B cell (primary cell): Measurements from ENCODE around the gene MAPK14. TPM values are rescaled to one million over a fixed set of nuclear protein-coding genes. Genes with fewer than 3 reads are reported as not detected.

ENCODE experiments used
- ATAC-seq: fragments of 200-7000 bp; cut with Tn5 transposase; one replicate; pipeline ENCODE4 v1.10.0; 2021; ENCODE audit warnings: low read depth, mild to moderate bottlenecking, moderate number of reproducible peaks, moderate library complexity
- CTCF ChIA-PET: fragments of 350-600 bp; sonication (Branson Sonifier 250); formaldehyde crosslinking; loops from one replicate; lab custom pipeline; 2021; ENCODE audit warnings: antibody characterized with exemption, inconsistent platforms; lab: Charles Lee
- POLR2A ChIA-PET: fragments of 350-600 bp; sonication (Branson Sonifier 250); formaldehyde crosslinking; loops from one replicate; lab custom pipeline; 2021; ENCODE audit warnings: antibody characterized with exemption; lab: Charles Lee
- DNase-seq: peaks from one replicate; pipeline ENCODE4 v3.0.0; 2013
- H2AFZ ChIP-seq: 2 replicates; pipeline ENCODE4 v1.6.1; 2012; ENCODE audit warnings: mild to moderate bottlenecking, low read depth, low read length; ENCODE audit not compliant: insufficient read depth, poor library complexity, severe bottlenecking
- H3K27ac ChIP-seq, 2 donors: 1 replicate in 1 of 2; 2 replicates in 1 of 2; pipeline ENCODE4 v1.5.1; 2012 to 2013; ENCODE audit warnings: low read length in 2 of 2, mild to moderate bottlenecking in 2 of 2, moderate library complexity in 1 of 2
- H3K27me3 ChIP-seq, 4 experiments: fragments of 200-600 bp in 1 of 4; sonication (generic) in 1 of 4; replicated peaks in 1 of 4; 1 replicate in 2 of 4; 2 replicates in 2 of 4; pipeline versions ENCODE4 v1.6.1 to v1.7.0; 2013 to 2016; ENCODE audit warnings: low read length in 3 of 4, mild to moderate bottlenecking in 2 of 4, mixed read lengths in 1 of 4, moderate library complexity in 1 of 4; ENCODE audit not compliant: insufficient read depth in 4 of 4, control insufficient read depth in 3 of 4; ENCODE audit errors: control extremely low read depth in 1 of 4
- H3K36me3 ChIP-seq, 2 experiments: replicated peaks in 1 of 2; 1 replicate in 1 of 2; 2 replicates in 1 of 2; pipeline versions ENCODE4 v1.6.1 to v1.7.1; 2013; ENCODE audit warnings: low read length in 1 of 2; ENCODE audit not compliant: insufficient read depth in 2 of 2, control insufficient read depth in 1 of 2; ENCODE audit errors: control extremely low read depth in 1 of 2, extremely low read depth in 1 of 2
- H3K4me1 ChIP-seq, 2 donors: fragments of 200-600 bp in 1 of 2; sonication (generic) in 1 of 2; 1 replicate in 1 of 2; 2 replicates in 1 of 2; pipeline versions ENCODE4 v1.5.1 to v1.6.1; 2013 to 2017; ENCODE audit warnings: low read length in 2 of 2; ENCODE audit not compliant: control insufficient read depth in 2 of 2, insufficient read depth in 2 of 2
- H3K4me2 ChIP-seq: replicated peaks from 2 replicates; pipeline ENCODE3; 2012; ENCODE audit warnings: mild to moderate bottlenecking, low read depth, low read length; ENCODE audit not compliant: poor library complexity, severe bottlenecking
- H3K4me3 ChIP-seq, 5 experiments: fragments of 200-600 bp in 1 of 5; sonication (generic) in 1 of 5; 1 replicate in 3 of 5; 2 replicates in 2 of 5; pipeline versions ENCODE4 v1.5.1 to v1.7.0; 2011 to 2016; ENCODE audit warnings: low read length in 4 of 5, mild to moderate bottlenecking in 4 of 5, low read depth in 2 of 5, control low read depth in 1 of 5, moderate library complexity in 1 of 5; ENCODE audit not compliant: insufficient read depth in 1 of 5; ENCODE audit errors: control extremely low read depth in 1 of 5, extremely low read depth in 1 of 5
- H3K79me2 ChIP-seq: fragments of 200-600 bp; sonication (generic); one replicate; pipeline ENCODE4 v1.6.0; 2016; ENCODE audit warnings: low read length; ENCODE audit not compliant: control insufficient read depth, insufficient read depth
- H3K9ac ChIP-seq: fragments of 200-600 bp; sonication (generic); 2 replicates; pipeline ENCODE4 v1.6.1; 2017; ENCODE audit warnings: mild to moderate bottlenecking, low read length, moderate library complexity
- H3K9me3 ChIP-seq, 3 donors: one replicate each; pipeline versions ENCODE4 v1.6.1 to v1.7.1; 2013; ENCODE audit warnings: low read length in 2 of 3; ENCODE audit not compliant: control insufficient read depth in 2 of 3, insufficient read depth in 1 of 3; ENCODE audit errors: control extremely low read depth in 1 of 3
- H4K20me1 ChIP-seq: 2 replicates; pipeline ENCODE4 v1.6.0; 2012; ENCODE audit warnings: mild to moderate bottlenecking, low read length; ENCODE audit not compliant: insufficient read depth, control insufficient read depth, poor library complexity, severe bottlenecking
- H3K27ac Mint-ChIP-seq: one replicate; pipeline ENCODE4 v1.8.0; 2021; ENCODE audit warnings: mixed read lengths
- H3K27me3 Mint-ChIP-seq: one replicate; pipeline ENCODE4 v1.8.0; 2021; ENCODE audit warnings: mixed read lengths
- H3K4me1 Mint-ChIP-seq: one replicate; pipeline ENCODE4 v1.8.0; 2021; ENCODE audit warnings: mixed read lengths
- H3K4me3 Mint-ChIP-seq: one replicate; pipeline ENCODE4 v1.8.0; 2021; ENCODE audit warnings: mixed read lengths
- H3K9me3 Mint-ChIP-seq: one replicate; pipeline ENCODE4 v1.8.0; 2022; ENCODE audit warnings: mixed read lengths; ENCODE audit not compliant: insufficient read depth
- EZH2 ChIP-seq: IDR thresholded peaks from 2 replicates; pipeline ENCODE4 v1.6.1; 2012; ENCODE audit warnings: borderline replicate concordance, low read depth, mild to moderate bottlenecking, moderate library complexity, low read length; ENCODE audit not compliant: insufficient read depth, poor library complexity, severe bottlenecking
- WGBS: methylation state at CpG from one replicate; pipeline ENCODE4 v1.1.5; 2013; ENCODE audit warnings: missing lambda C conversion rate; ENCODE audit not compliant: insufficient coverage; 5-methylcytosine and 5-hydroxymethylcytosine counted together
- intact Hi-C: fragments of 100-400 bp; cut with micrococcal nuclease; formaldehyde crosslinking; loops from one replicate; pipeline ENCODE4 v1.10.0; 2022
- polyA plus RNA-seq: library from polyadenylated mRNA; depleted of rRNA; stranded (reverse); fragments of >200 nt; gene quantifications from 2 replicates; pipeline ENCODE4 v1.2.3, GENCODE V29; 2012
- total RNA-seq, 2 donors: library from RNA; stranded (reverse); fragments of 120-200 nt in 1 of 2; gene quantifications; 1 replicate in 1 of 2; 2 replicates in 1 of 2; pipeline versions ENCODE4 v1.2.3 to v1.2.4, GENCODE V29; 2013 to 2022
- TF ChIP-seq, protein P1 (sequence below): fragments of 200-600 bp; IDR thresholded peaks from one replicate; pipeline ENCODE4 v1.8.0; 2022; ENCODE audit warnings: antibody characterized with exemption, mild to moderate bottlenecking

The MAPK14 gene
- total and polyA plus RNA-seq, 2 donors (not counting 1 experiment from before 2014, with no cell fraction given): 19.5 to 50.4 TPM

GRCh38 chr6:36113049-36113448 lies 85.4 kb downstream of the MAPK14 start:
- H3K27ac ChIP-seq: peak overlapping the region; percentile 75 to 83
- intact Hi-C loops: no loop called here
- DNase-seq (no peak), ATAC-seq (no peak)
- peak overlapping the region; percentile 32 for H3K27ac Mint-ChIP-seq
- no peaks in the 10 kb centered on the region for H3K9me3 ChIP-seq
- H3K9ac ChIP-seq: peak overlapping the region; percentile 3
- peak overlapping the region; percentile 77 for H3K4me2 ChIP-seq
- ChIA-PET CTCF (interaction anchor here (0.6 to 2.6 kb wide), 5 partner anchors 8 to 742 kb away, joined by 3 to 20 read pairs (median 4); partner anchors contain the start of gene MAPK14), POLR2A (interaction anchor here (0.6 kb wide), 1 partner anchor 84 kb away, joined by 6 read pairs; no protein-coding TSS in a partner anchor)
- peaks cover 89% of the 10 kb centered on the region for H3K4me1 Mint-ChIP-seq
- no peaks in the 10 kb centered on the region for H3K27me3 Mint-ChIP-seq
- peaks cover 24% of the 10 kb centered on the region for H3K79me2 ChIP-seq
- peaks cover 0 to 5% of the 10 kb centered on the region in 2 experiments for H3K36me3 ChIP-seq
- H3K4me3 Mint-ChIP-seq: peak overlapping the region; percentile 57
- no peak for TF ChIP-seq EZH2
- TF ChIP-seq, protein P1, sequence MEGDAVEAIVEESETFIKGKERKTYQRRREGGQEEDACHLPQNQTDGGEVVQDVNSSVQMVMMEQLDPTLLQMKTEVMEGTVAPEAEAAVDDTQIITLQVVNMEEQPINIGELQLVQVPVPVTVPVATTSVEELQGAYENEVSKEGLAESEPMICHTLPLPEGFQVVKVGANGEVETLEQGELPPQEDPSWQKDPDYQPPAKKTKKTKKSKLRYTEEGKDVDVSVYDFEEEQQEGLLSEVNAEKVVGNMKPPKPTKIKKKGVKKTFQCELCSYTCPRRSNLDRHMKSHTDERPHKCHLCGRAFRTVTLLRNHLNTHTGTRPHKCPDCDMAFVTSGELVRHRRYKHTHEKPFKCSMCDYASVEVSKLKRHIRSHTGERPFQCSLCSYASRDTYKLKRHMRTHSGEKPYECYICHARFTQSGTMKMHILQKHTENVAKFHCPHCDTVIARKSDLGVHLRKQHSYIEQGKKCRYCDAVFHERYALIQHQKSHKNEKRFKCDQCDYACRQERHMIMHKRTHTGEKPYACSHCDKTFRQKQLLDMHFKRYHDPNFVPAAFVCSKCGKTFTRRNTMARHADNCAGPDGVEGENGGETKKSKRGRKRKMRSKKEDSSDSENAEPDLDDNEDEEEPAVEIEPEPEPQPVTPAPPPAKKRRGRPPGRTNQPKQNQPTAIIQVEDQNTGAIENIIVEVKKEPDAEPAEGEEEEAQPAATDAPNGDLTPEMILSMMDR: no peak
- H3K9me3 Mint-ChIP-seq: no peaks in the 10 kb centered on the region
- H4K20me1 ChIP-seq: no peaks in the 10 kb centered on the region
- H3K4me1 ChIP-seq: peaks cover 92 to 93% of the 10 kb centered on the region in 2 donors
- no peak overlapping the region for H2AFZ ChIP-seq
- H3K27me3 ChIP-seq: no peaks in the 10 kb centered on the region
- peak overlapping the region in 1 of 5 experiments; percentile 5 for H3K4me3 ChIP-seq

GRCh38 chr6:36113703-36114102 lies 86.1 kb downstream of the MAPK14 start:
- H3K79me2 ChIP-seq: peaks cover 30% of the 10 kb centered on the region
- no peaks in the 10 kb centered on the region for H3K27me3 Mint-ChIP-seq
- peaks cover 92 to 93% of the 10 kb centered on the region in 2 donors for H3K4me1 ChIP-seq
- H3K4me3 Mint-ChIP-seq: peak overlapping the region; percentile 24
- peak overlapping the region; percentile 13 for H2AFZ ChIP-seq
- H3K9ac ChIP-seq: peak overlapping the region; percentile 3
- H3K36me3 ChIP-seq: no peaks in the 10 kb centered on the region
- 92% methylated on average over 2 of the region's 2 CpGs for WGBS
- peak overlapping the region in 1 of 5 experiments; percentile 5 for H3K4me3 ChIP-seq
- TF ChIP-seq, protein P1: no peak
- no peak for TF ChIP-seq EZH2
- H4K20me1 ChIP-seq: no peaks in the 10 kb centered on the region
- ATAC-seq (no peak), DNase-seq (no peak)
- peak overlapping the region; percentile 77 for H3K4me2 ChIP-seq
- intact Hi-C loops: loop anchor here (2.0 kb wide), 1 partner anchor 17 kb away; the partner anchor contains the start of gene MAPK13
- H3K27ac ChIP-seq: peak overlapping the region; percentile 75 to 83
- H3K4me1 Mint-ChIP-seq: peaks cover 89% of the 10 kb centered on the region
- ChIA-PET POLR2A (interaction anchor here (0.6 kb wide), 1 partner anchor 84 kb away, joined by 6 read pairs; no protein-coding TSS in a partner anchor), CTCF (interaction anchor here (0.6 to 1.8 kb wide), 2 partner anchors 19 to 743 kb away, joined by 3 to 8 read pairs; no protein-coding TSS in a partner anchor)
- H3K9me3 Mint-ChIP-seq: no peaks in the 10 kb centered on the region
- peak overlapping the region; percentile 32 for H3K27ac Mint-ChIP-seq
- no peaks in the 10 kb centered on the region for H3K9me3 ChIP-seq
- H3K27me3 ChIP-seq: no peaks in the 10 kb centered on the region
